H9 (cell line): ENCODE results near the gene KRTAP10-8. TPM values are rescaled to one million over a fixed set of nuclear protein-coding genes. Genes with fewer than 3 reads are reported as not detected.

Experiments used
- DNase-seq: peaks from one replicate; pipeline ENCODE4 v3.0.0-alpha.2; 2017
- H2AFZ ChIP-seq: one replicate; pipeline ENCODE4 v1.6.1; 2013; ENCODE audit warnings: mild to moderate bottlenecking, low read length, control low read depth, moderate library complexity
- H2AK5ac ChIP-seq: 2 replicates; pipeline ENCODE4 v1.6.1; 2013; ENCODE audit warnings: low read length, control low read depth, mixed read lengths; ENCODE audit not compliant: insufficient read length
- H2BK120ac ChIP-seq: one replicate; pipeline ENCODE4 v1.6.1; 2013; ENCODE audit warnings: low read depth, mild to moderate bottlenecking, low read length, control low read depth, inconsistent platforms; ENCODE audit not compliant: poor library complexity, severe bottlenecking
- H2BK12ac ChIP-seq: 2 replicates; pipeline ENCODE4 v1.6.1; 2013; ENCODE audit warnings: low read length, control low read depth, mixed read lengths, low read depth; ENCODE audit not compliant: insufficient read length
- H2BK15ac ChIP-seq: 2 replicates; pipeline ENCODE4 v1.6.1; 2013; ENCODE audit warnings: low read depth, low read length, control low read depth
- H2BK20ac ChIP-seq: one replicate; pipeline ENCODE4 v1.6.1; 2013; ENCODE audit warnings: low read depth, mild to moderate bottlenecking, low read length, control low read depth, inconsistent platforms; ENCODE audit not compliant: poor library complexity, severe bottlenecking
- H2BK5ac ChIP-seq: 2 replicates; pipeline ENCODE4 v1.6.1; 2013; ENCODE audit warnings: low read length, control low read depth, mixed read lengths; ENCODE audit not compliant: insufficient read length
- H3K14ac ChIP-seq: 2 replicates; pipeline ENCODE4 v1.6.1; 2013; ENCODE audit warnings: low read length, control low read depth; ENCODE audit not compliant: insufficient read depth
- H3K18ac ChIP-seq: 2 replicates; pipeline ENCODE4 v1.6.1; 2013; ENCODE audit warnings: low read depth, mild to moderate bottlenecking, mixed read lengths, low read length, control low read depth; ENCODE audit not compliant: insufficient read length
- H3K23ac ChIP-seq: 2 replicates; pipeline ENCODE4 v1.6.1; 2013; ENCODE audit warnings: low read length, control low read depth, mixed read lengths, low read depth; ENCODE audit not compliant: insufficient read length
- H3K23me2 ChIP-seq: 2 replicates; pipeline ENCODE4 v1.6.1; 2013; ENCODE audit warnings: low read depth, mild to moderate bottlenecking, mixed read lengths, low read length, control low read depth; ENCODE audit not compliant: insufficient read length, poor library complexity, severe bottlenecking
- H3K27ac ChIP-seq: 2 replicates; pipeline ENCODE4 v1.5.1; 2013; ENCODE audit warnings: low read length, control low read depth, mixed read lengths, low read depth; ENCODE audit not compliant: insufficient read length
- H3K27me3 ChIP-seq: 2 replicates; pipeline ENCODE4 v1.6.1; 2013; ENCODE audit warnings: low read length, control low read depth, inconsistent platforms; ENCODE audit not compliant: insufficient read depth
- H3K4ac ChIP-seq: 2 replicates; pipeline ENCODE4 v1.6.1; 2013; ENCODE audit warnings: low read depth, mild to moderate bottlenecking, control low read depth, inconsistent platforms, low read length, moderate library complexity
- H3K4me1 ChIP-seq: 2 replicates; pipeline ENCODE4 v1.6.1; 2013; ENCODE audit warnings: low read length, control low read depth, inconsistent platforms; ENCODE audit not compliant: insufficient read depth
- H3K4me2 ChIP-seq: 2 replicates; pipeline ENCODE4 v1.6.1; 2013; ENCODE audit warnings: low read length, control low read depth, mixed read lengths; ENCODE audit not compliant: insufficient read length, insufficient read depth
- H3K56ac ChIP-seq: 2 replicates; pipeline ENCODE4 v1.6.1; 2013; ENCODE audit warnings: low read depth, mild to moderate bottlenecking, mixed read lengths, low read length, control low read depth; ENCODE audit not compliant: insufficient read length
- H3K79me1 ChIP-seq: 2 replicates; pipeline ENCODE4 v1.6.1; 2013; ENCODE audit warnings: low read depth, mild to moderate bottlenecking, moderate library complexity, low read length, control low read depth, inconsistent platforms; ENCODE audit not compliant: insufficient read depth, poor library complexity, severe bottlenecking
- H3K79me2 ChIP-seq: 2 replicates; pipeline ENCODE4 v1.6.1; 2013; ENCODE audit warnings: low read length, control low read depth, inconsistent platforms; ENCODE audit not compliant: insufficient read depth
- H3K9ac ChIP-seq: 2 replicates; pipeline ENCODE4 v1.6.1; 2013; ENCODE audit warnings: low read length, control low read depth, mixed read lengths; ENCODE audit not compliant: insufficient read length; ENCODE audit errors: extremely low read depth
- H3K9me3 ChIP-seq: one replicate; pipeline ENCODE4 v1.6.1; 2013; ENCODE audit warnings: low read depth, low read length, inconsistent platforms; ENCODE audit not compliant: control insufficient read depth
- H3T11ph ChIP-seq: one replicate; pipeline ENCODE4 v1.6.1; 2013; ENCODE audit warnings: mild to moderate bottlenecking, low read length, control low read depth, inconsistent platforms
- H4K20me1 ChIP-seq: one replicate; pipeline ENCODE4 v1.6.1; 2013; ENCODE audit not compliant: control insufficient read depth, insufficient read length, insufficient read depth
- H4K5ac ChIP-seq: 2 replicates; pipeline ENCODE4 v1.6.1; 2013; ENCODE audit warnings: low read depth, mild to moderate bottlenecking, mixed read lengths, low read length, control low read depth; ENCODE audit not compliant: insufficient read length
- H4K8ac ChIP-seq: replicated peaks from 2 replicates; pipeline ENCODE4 v1.6.1; 2013; ENCODE audit warnings: low read length, control low read depth, mixed read lengths, low read depth; ENCODE audit not compliant: insufficient read length
- H4K91ac ChIP-seq: 2 replicates; pipeline ENCODE4 v1.6.1; 2013; ENCODE audit warnings: low read depth, mild to moderate bottlenecking, moderate library complexity, mixed read lengths, low read length, control low read depth; ENCODE audit not compliant: insufficient read length
- H3K27ac Mint-ChIP-seq, 3 experiments: 2 replicates in 2 of 3; 3 replicates in 1 of 3; pipeline ENCODE4 v1.8.0; 2020 to 2021; ENCODE audit warnings: mixed read lengths in 3 of 3, mild to moderate bottlenecking in 1 of 3, moderate library complexity in 1 of 3
- H3K27me3 Mint-ChIP-seq: 2 replicates; pipeline ENCODE4 v1.8.0; 2021; ENCODE audit warnings: low read depth, mild to moderate bottlenecking, moderate library complexity, mixed read lengths
- H3K36me3 Mint-ChIP-seq, 3 experiments: 2 replicates in 2 of 3; 3 replicates in 1 of 3; pipeline ENCODE4 v1.8.0; 2020 to 2021; ENCODE audit warnings: low read depth in 3 of 3, mixed read lengths in 3 of 3; ENCODE audit not compliant: insufficient read depth in 1 of 3
- H3K4me1 Mint-ChIP-seq, 2 experiments: 2 replicates each; pipeline ENCODE4 v1.8.0; 2020; ENCODE audit warnings: mixed read lengths in 2 of 2
- H3K4me3 Mint-ChIP-seq, 2 experiments: 2 replicates in 1 of 2; 3 replicates in 1 of 2; pipeline ENCODE4 v1.8.0; 2020 to 2021; ENCODE audit warnings: mild to moderate bottlenecking in 2 of 2, mixed read lengths in 2 of 2, moderate library complexity in 1 of 2
- H3K9me3 Mint-ChIP-seq, 2 experiments: 2 replicates in 1 of 2; 3 replicates in 1 of 2; pipeline ENCODE4 v1.8.0; 2020; ENCODE audit warnings: mild to moderate bottlenecking in 2 of 2, mixed read lengths in 2 of 2, moderate library complexity in 1 of 2
- WGBS: extraction: QIAGEN DNeasy Blood & Tissue Kit; methylation state at CpG from one replicate; pipeline ENCODE4 v1.1.7; 2013; ENCODE audit warnings: missing lambda C conversion rate, low lambda C conversion rate, mixed read lengths; ENCODE audit not compliant: insufficient read length; ENCODE audit errors: extremely low coverage; 5-methylcytosine and 5-hydroxymethylcytosine counted together
- total RNA-seq: library from RNA; stranded (reverse); gene quantifications from 2 replicates; pipeline ENCODE4 v1.2.1, GENCODE V29; 2021
- TF ChIP-seq, protein P1 (sequence below): fragments of 200-600 bp; sonication (generic); conservative IDR thresholded peaks from 3 replicates; pipeline ENCODE4 v1.8.0; 2021; ENCODE audit warnings: antibody characterized with exemption, mild to moderate bottlenecking

The KRTAP10-8 gene
- total RNA-seq, 1 experiment from 2014 or later: not detected

DNA sequence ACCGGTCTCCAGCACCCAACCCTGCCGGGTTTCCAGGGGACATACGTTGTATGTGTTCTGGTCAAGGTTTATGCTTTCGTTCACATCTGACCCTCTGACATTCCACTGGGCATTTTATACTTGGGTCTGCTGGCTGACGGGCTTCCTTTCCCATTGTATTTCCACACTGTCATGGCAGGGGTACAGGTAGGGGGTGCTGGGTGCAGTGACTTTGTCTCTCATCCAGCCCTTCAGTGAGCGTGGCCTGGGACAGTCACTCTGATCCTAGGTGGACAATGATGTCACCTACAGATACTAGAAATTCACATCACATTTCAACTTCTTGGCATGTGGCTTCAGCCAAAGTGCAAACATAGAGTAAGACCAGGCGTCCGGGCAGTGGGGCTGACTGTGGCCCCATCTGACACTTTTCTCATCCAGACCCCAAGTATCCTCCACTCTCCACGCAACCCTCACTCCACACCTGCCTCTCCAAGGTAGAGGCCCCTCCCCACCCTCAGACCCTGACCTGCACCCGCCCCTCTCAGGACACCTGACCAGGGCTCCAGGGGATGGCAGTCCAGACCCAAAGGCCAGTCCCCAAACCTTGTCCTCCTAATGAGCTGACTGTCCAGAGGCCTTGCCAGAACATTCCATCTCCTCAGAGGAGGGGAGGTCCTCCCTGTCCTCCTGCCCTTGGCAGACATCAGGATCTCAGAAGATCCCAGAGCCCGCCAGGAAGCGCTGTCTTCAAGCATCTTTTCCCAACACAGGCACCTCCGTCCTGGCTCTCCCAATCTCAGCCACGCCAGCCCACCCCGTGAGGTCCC lies 24.5 kb downstream of the KRTAP10-8 start:
- H3K79me1 ChIP-seq: no peaks in the 10 kb centered on the region
- Mint-ChIP-seq H3K4me1 (peaks cover 8 to 11% of the 10 kb centered on the region in 2 experiments), H3K27me3 (peaks cover 16% of the 10 kb centered on the region), H3K9me3 (peaks cover 16 to 17% of the 10 kb centered on the region in 2 experiments), H3K36me3 (peaks cover 3 to 10% (median 7%) of the 10 kb centered on the region in 3 experiments; a peak in 5 of 7 replicates), H3K4me3 (no peak overlapping the region), H3K27ac (no peak overlapping the region)
- TF ChIP-seq, protein P1, sequence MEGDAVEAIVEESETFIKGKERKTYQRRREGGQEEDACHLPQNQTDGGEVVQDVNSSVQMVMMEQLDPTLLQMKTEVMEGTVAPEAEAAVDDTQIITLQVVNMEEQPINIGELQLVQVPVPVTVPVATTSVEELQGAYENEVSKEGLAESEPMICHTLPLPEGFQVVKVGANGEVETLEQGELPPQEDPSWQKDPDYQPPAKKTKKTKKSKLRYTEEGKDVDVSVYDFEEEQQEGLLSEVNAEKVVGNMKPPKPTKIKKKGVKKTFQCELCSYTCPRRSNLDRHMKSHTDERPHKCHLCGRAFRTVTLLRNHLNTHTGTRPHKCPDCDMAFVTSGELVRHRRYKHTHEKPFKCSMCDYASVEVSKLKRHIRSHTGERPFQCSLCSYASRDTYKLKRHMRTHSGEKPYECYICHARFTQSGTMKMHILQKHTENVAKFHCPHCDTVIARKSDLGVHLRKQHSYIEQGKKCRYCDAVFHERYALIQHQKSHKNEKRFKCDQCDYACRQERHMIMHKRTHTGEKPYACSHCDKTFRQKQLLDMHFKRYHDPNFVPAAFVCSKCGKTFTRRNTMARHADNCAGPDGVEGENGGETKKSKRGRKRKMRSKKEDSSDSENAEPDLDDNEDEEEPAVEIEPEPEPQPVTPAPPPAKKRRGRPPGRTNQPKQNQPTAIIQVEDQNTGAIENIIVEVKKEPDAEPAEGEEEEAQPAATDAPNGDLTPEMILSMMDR: no peak
- H3K27me3 ChIP-seq: no peaks in the 10 kb centered on the region
- no peaks in the 10 kb centered on the region for H3K4me1 ChIP-seq
- no peak overlapping the region for H2BK12ac ChIP-seq
- H3T11ph ChIP-seq: no peak overlapping the region
- H3K56ac ChIP-seq: no peak overlapping the region
- no peak overlapping the region for H4K91ac ChIP-seq
- H2BK5ac ChIP-seq: no peak overlapping the region
- no peaks in the 10 kb centered on the region for H3K23me2 ChIP-seq
- H3K79me2 ChIP-seq: no peaks in the 10 kb centered on the region
- no peaks in the 10 kb centered on the region for H4K20me1 ChIP-seq
- H3K23ac ChIP-seq: no peak overlapping the region
- H2BK120ac ChIP-seq: no peak overlapping the region
- no peak overlapping the region for H2AK5ac ChIP-seq
- H4K5ac ChIP-seq: no peak overlapping the region
- H2BK20ac ChIP-seq: no peak overlapping the region
- no peak overlapping the region for H3K27ac ChIP-seq
- no peaks in the 10 kb centered on the region for H3K9me3 ChIP-seq
- WGBS: no CpG with 5 or more reads among the region's 15 CpGs
- H2AFZ ChIP-seq: no peak overlapping the region
- H4K8ac ChIP-seq: no peak overlapping the region
- H3K18ac ChIP-seq: no peak overlapping the region
- no peak overlapping the region for H3K4ac ChIP-seq
- H3K4me2 ChIP-seq: no peak overlapping the region
- H2BK15ac ChIP-seq: no peak overlapping the region
- DNase-seq: no peak
- H3K9ac ChIP-seq: no peak overlapping the region
- no peak overlapping the region; the same call in 1 of the 2 replicates for H3K14ac ChIP-seq
